MM.1S (cell line): Measurements from ENCODE around the gene PLEKHH2.
"Not testable (repeated sequence)": the region's sequence is repeated elsewhere in the genome, so short reads cannot be mapped to it uniquely, and the experiment has no call there.

ENCODE experiments used
- DNase-seq: peaks from one replicate; pipeline ENCODE4 v3.0.0-alpha.2; 2015
- H2AFZ ChIP-seq: fragments of 300-600 bp; sonication (generic); 2 replicates; pipeline ENCODE4 v1.6.0; 2016; ENCODE audit warnings: antibody characterized with exemption, low read length
- H3F3A ChIP-seq: fragments of 300-600 bp; sonication (generic); 2 replicates; pipeline ENCODE4 v1.6.1; 2016; ENCODE audit warnings: mild to moderate bottlenecking, antibody characterized with exemption, low read length, moderate library complexity, mixed read lengths; ENCODE audit not compliant: insufficient read depth
- H3K27ac ChIP-seq: fragments of 300-600 bp; sonication (generic); 2 replicates; pipeline ENCODE4 v1.5.1; 2016; ENCODE audit warnings: mild to moderate bottlenecking, low read length
- H3K27me3 ChIP-seq: fragments of 300-600 bp; sonication (generic); replicated peaks from 2 replicates; pipeline ENCODE4 v1.6.0; 2016; ENCODE audit warnings: low read length; ENCODE audit not compliant: insufficient read depth
- H3K36me3 ChIP-seq: fragments of 300-600 bp; sonication (generic); replicated peaks from 2 replicates; pipeline ENCODE4 v1.6.1; 2016; ENCODE audit warnings: mild to moderate bottlenecking, low read length, mixed read lengths; ENCODE audit not compliant: insufficient read depth
- H3K4me1 ChIP-seq: fragments of 300-600 bp; sonication (generic); 2 replicates; pipeline ENCODE4 v1.6.1; 2016; ENCODE audit warnings: low read length, mixed read lengths
- H3K4me2 ChIP-seq: fragments of 300-600 bp; sonication (generic); 2 replicates; pipeline ENCODE4 v1.6.0; 2016; ENCODE audit warnings: low read depth, low read length
- H3K4me3 ChIP-seq: fragments of 300-600 bp; sonication (generic); 2 replicates; pipeline ENCODE4 v1.5.1; 2016; ENCODE audit warnings: low read length, mixed read lengths
- H3K79me2 ChIP-seq: fragments of 300-600 bp; sonication (generic); 2 replicates; pipeline ENCODE4 v1.6.1; 2016; ENCODE audit warnings: mixed run types, low read length, mixed read lengths
- H3K9ac ChIP-seq: fragments of 300-600 bp; sonication (generic); 2 replicates; pipeline ENCODE4 v1.6.1; 2016; ENCODE audit warnings: low read length, mixed read lengths
- H3K9me2 ChIP-seq: fragments of 300-600 bp; sonication (generic); replicated peaks from 2 replicates; pipeline ENCODE4 v1.6.1; 2016; ENCODE audit warnings: mild to moderate bottlenecking, low read length, mixed read lengths; ENCODE audit not compliant: insufficient read depth
- H3K9me3 ChIP-seq: fragments of 300-600 bp; sonication (generic); replicated peaks from 2 replicates; pipeline ENCODE4 v1.6.1; 2016; ENCODE audit warnings: mild to moderate bottlenecking, low read length, mixed read lengths; ENCODE audit not compliant: insufficient read depth
- H4K20me1 ChIP-seq: fragments of 300-600 bp; sonication (generic); 2 replicates; pipeline ENCODE4 v1.6.1; 2016; ENCODE audit warnings: mild to moderate bottlenecking, low read length, moderate library complexity, mixed read lengths; ENCODE audit not compliant: insufficient read depth
- EZH2 ChIP-seq: fragments of 300-600 bp; sonication (generic); optimal IDR thresholded peaks from 2 replicates; pipeline ENCODE3; 2017; ENCODE audit warnings: low read depth, mild to moderate bottlenecking, antibody characterized with exemption, low read length, mixed read lengths
- EZH2phosphoT487 ChIP-seq: fragments of 300-600 bp; sonication (generic); IDR thresholded peaks from 2 replicates; pipeline ENCODE4 v1.6.1; 2018; ENCODE audit warnings: antibody characterized with exemption, low read length
- TF ChIP-seq, protein P1 (sequence below): fragments of 300-600 bp; sonication (generic); IDR thresholded peaks from 2 replicates; pipeline ENCODE4 v1.5.1; 2016; ENCODE audit warnings: antibody characterized with exemption, low read length, mixed read lengths

The PLEKHH2 gene

DNA sequence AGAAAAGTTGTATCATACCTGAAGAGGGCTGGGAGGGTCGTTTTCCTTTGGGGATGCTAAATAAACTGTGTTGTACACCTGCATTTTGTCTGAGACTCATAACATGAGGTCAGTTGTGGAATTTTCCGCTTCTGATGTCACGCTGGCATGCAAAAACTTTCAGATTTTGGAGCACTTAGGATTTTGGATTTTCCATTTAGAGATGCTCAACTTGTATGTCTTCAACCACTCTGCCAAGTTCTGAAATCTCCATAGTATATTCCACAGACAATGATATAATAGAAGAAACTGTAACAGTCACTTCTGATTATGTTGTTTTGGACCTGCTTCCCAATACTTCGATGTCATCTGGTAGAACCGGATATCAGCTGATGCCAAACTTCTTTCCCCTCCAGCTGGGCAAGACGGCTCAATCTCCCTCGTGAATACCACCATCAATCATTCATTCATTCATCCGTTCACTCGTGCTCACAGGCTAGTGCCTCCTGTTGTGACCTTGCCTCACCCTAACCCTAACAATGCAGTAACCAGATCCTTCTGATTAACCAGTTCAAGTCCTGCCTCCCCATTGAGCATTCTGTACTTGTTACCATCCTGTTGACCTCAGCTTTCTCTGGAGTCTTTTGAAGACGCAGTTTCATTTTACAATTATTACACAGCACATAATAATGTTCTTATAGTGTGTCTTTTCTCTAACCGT, 5.3 kb upstream of the PLEKHH2 start:
- Histone ChIP-seq H4K20me1 (no peaks in the 10 kb centered on the region), H3K4me1 (no peaks in the 10 kb centered on the region), H3K4me3 (no peak overlapping the region), H3K36me3 (no peaks in the 10 kb centered on the region), H3F3A (peaks cover 3% of the 10 kb centered on the region; the same call in 1 of the 2 replicates), H2AFZ (no peak overlapping the region), H3K27me3 (no peaks in the 10 kb centered on the region), H3K9ac (no peak overlapping the region), H3K9me3 (no peaks in the 10 kb centered on the region), H3K79me2 (no peaks in the 10 kb centered on the region), H3K4me2 (no peak overlapping the region), H3K27ac (no peak overlapping the region), H3K9me2 (no peaks in the 10 kb centered on the region)
- no peak for TF ChIP-seq EZH2
- TF ChIP-seq, protein P1, sequence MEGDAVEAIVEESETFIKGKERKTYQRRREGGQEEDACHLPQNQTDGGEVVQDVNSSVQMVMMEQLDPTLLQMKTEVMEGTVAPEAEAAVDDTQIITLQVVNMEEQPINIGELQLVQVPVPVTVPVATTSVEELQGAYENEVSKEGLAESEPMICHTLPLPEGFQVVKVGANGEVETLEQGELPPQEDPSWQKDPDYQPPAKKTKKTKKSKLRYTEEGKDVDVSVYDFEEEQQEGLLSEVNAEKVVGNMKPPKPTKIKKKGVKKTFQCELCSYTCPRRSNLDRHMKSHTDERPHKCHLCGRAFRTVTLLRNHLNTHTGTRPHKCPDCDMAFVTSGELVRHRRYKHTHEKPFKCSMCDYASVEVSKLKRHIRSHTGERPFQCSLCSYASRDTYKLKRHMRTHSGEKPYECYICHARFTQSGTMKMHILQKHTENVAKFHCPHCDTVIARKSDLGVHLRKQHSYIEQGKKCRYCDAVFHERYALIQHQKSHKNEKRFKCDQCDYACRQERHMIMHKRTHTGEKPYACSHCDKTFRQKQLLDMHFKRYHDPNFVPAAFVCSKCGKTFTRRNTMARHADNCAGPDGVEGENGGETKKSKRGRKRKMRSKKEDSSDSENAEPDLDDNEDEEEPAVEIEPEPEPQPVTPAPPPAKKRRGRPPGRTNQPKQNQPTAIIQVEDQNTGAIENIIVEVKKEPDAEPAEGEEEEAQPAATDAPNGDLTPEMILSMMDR = no peak
- no peak for DNase-seq

DNA sequence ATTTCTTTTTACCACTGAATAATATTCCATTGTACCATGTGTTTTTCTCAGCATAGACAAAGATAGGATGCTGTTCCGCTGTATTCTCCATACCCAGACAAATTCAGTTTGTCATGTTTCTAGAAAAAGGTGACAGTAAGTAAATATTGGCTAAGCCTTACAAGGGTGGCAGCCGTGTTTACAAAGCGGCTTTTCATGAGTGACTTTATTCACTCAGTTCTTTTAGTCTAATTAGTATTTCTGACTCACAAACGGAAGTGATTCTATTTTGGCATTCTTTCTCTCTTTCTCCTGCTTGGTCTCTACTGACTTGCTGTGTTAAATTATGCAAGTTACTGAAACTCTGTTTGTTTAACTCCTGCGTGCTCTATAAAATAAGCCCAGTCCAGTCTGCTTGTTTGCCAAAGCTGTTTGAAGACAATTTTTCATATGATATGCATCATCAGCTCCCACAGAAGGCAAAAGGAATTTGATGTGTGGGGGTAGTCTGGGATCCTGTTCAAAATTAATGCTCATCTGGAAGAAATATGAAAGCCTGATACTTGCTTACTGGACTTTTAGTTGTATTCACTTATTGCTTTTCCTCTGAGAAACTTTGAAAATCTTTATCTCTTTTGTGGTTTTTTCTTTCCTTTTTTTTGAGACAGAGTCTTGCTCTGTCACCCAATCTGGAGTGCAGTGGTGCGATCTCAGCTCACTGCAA, 2.3 kb upstream of the PLEKHH2 start:
- Histone ChIP-seq H3K27me3 (0 out of 2 replicates have a peak, but pooled peaks cover 5% of the 10 kb centered on the region), H3K9me2 (no peaks in the 10 kb centered on the region), H3K9ac (no peak overlapping the region), H3K4me2 (no peak overlapping the region), H3K27ac (no peak overlapping the region), H3K4me1 (no peaks in the 10 kb centered on the region), H2AFZ (no peak overlapping the region), H3K79me2 (no peaks in the 10 kb centered on the region), H3K4me3 (no peak overlapping the region), H3K36me3 (no peaks in the 10 kb centered on the region), H3K9me3 (no peaks in the 10 kb centered on the region), H4K20me1 (no peaks in the 10 kb centered on the region), H3F3A (peaks cover 5% of the 10 kb centered on the region)
- no peak for DNase-seq
- TF ChIP-seq, protein P1 = no peak
- TF ChIP-seq EZH2 (no peak), EZH2phosphoT487 (no peak)

DNA sequence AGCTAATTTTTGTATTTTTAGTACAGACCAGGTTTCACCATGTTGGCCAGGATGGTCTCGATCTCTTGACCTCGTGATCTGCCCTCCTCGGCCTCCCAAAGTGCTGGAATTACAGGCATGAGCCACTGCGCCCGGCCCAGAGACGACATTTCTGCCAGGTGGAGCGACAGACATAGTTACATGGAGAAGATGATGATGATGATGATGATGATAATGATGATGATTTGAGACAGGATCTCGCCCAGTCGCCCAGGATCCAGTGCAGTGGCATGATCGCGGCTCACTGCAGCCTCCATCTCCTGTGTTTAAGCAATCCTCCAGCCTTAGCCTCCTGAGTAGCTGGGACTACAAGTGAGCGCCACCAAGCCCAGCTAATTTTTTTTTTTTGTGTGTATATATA, 907 bp upstream of the PLEKHH2 start:
- H3K4me2 ChIP-seq, H3K36me3 ChIP-seq, H3K9ac ChIP-seq, DNase-seq, H3K4me3 ChIP-seq, H3K9me2 ChIP-seq, H4K20me1 ChIP-seq, H3K9me3 ChIP-seq, H3K4me1 ChIP-seq, H3F3A ChIP-seq, H3K79me2 ChIP-seq, H2AFZ ChIP-seq, H3K27ac ChIP-seq, H3K27me3 ChIP-seq: not testable (repeated sequence)

DNA sequence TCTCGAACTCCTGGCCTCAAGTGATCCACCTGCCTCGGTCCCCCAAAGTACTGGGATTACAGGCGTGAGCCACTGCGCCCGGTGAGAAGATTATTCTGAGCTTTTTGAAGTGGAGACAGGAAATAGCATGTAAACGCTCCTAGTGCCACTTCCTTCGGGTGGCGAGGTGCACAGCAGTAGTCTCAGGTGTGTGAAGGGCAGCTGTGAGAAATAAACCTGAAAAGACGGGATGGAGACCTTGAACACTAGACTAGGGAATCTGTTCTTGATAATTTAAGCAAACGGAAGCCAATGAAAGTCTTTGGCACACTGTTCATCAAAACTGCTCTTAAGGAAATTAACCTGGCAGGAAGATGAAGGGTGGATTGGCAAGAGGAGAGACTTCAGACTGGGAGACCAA, 439 bp upstream of the PLEKHH2 start:
- no peaks in the 10 kb centered on the region for H3K79me2 ChIP-seq

More for the DNA sequence above, 439 bp upstream of the PLEKHH2 start:
- Histone ChIP-seq H2AFZ (peak overlapping the region; percentile 100), H3K4me2 (peak overlapping the region; percentile 97), H3F3A (peaks cover 5% of the 10 kb centered on the region), H3K4me3 (peak overlapping the region; percentile 79), H3K9me3 (no peaks in the 10 kb centered on the region), H3K27me3 (0 out of 2 replicates have a peak, but pooled peaks cover 5% of the 10 kb centered on the region), H4K20me1 (no peaks in the 10 kb centered on the region), H3K36me3 (no peaks in the 10 kb centered on the region), H3K4me1 (no peaks in the 10 kb centered on the region), H3K9me2 (no peaks in the 10 kb centered on the region), H3K27ac (peak overlapping the region; percentile 41; the same call in 1 of the 2 replicates), H3K9ac (peak overlapping the region; percentile 41; the same call in 1 of the 2 replicates)
- no peak for TF ChIP-seq EZH2
- no peak for TF ChIP-seq EZH2phosphoT487
- TF ChIP-seq, protein P1 = no peak
- DNase-seq = peak; percentile 53
